Thymus (tissue), 11 donors: ENCODE results near the gene CALM1. TPM values are rescaled to one million over a fixed set of nuclear protein-coding genes. Genes with fewer than 3 reads are reported as not detected.

ENCODE experiments used
- DNase-seq, 9 donors: peaks; one replicate each; pipeline ENCODE4 v3.0.0-alpha.2; 2013; ENCODE audit warnings: low spot score in 9 of 9, low read depth in 6 of 9, missing footprints in 1 of 9
- H3K27ac ChIP-seq, 2 donors: one replicate each; pipeline ENCODE4 v1.5.1; 2013; ENCODE audit warnings: control low read depth in 1 of 2, low read depth in 1 of 2, low read length in 1 of 2, mild to moderate bottlenecking in 1 of 2, moderate library complexity in 1 of 2
- H3K27me3 ChIP-seq, 2 donors: one replicate each; pipeline ENCODE4 v1.5.1; 2013; ENCODE audit warnings: low read length in 1 of 2; ENCODE audit not compliant: control insufficient read depth in 2 of 2, insufficient read depth in 1 of 2
- H3K36me3 ChIP-seq, 2 donors: one replicate each; pipeline ENCODE4 v1.5.1; 2013; ENCODE audit warnings: low read length in 1 of 2, mild to moderate bottlenecking in 1 of 2, moderate library complexity in 1 of 2; ENCODE audit not compliant: control insufficient read depth in 2 of 2, insufficient read depth in 2 of 2
- H3K4me1 ChIP-seq, 2 donors: one replicate each; pipeline ENCODE4 v1.5.1; 2013; ENCODE audit warnings: low read length in 2 of 2; ENCODE audit not compliant: control insufficient read depth in 2 of 2, insufficient read depth in 2 of 2
- H3K4me3 ChIP-seq, 2 donors: one replicate each; pipeline ENCODE4 v1.5.1; 2013; ENCODE audit warnings: low read length in 2 of 2, control low read depth in 1 of 2, mild to moderate bottlenecking in 1 of 2
- H3K9me3 ChIP-seq, 2 donors: one replicate each; pipeline ENCODE4 v1.5.1; 2013; ENCODE audit warnings: low read length in 1 of 2, mild to moderate bottlenecking in 1 of 2; ENCODE audit not compliant: control insufficient read depth in 2 of 2, insufficient read depth in 1 of 2
- WGBS: extraction: QIAGEN DNeasy Blood & Tissue Kit; methylation state at CpG from one replicate; pipeline ENCODE4 v1.1.7; 2013; 5-methylcytosine and 5-hydroxymethylcytosine counted together
- polyA plus RNA-seq: library from polyadenylated mRNA; stranded (reverse); fragments of 200-250 nt; gene quantifications from one replicate; pipeline ENCODE4 v1.2.3, GENCODE V29; 2013
- total RNA-seq: library from RNA; stranded (reverse); fragments of 120-200 nt; gene quantifications from one replicate; pipeline ENCODE4 v1.2.4, GENCODE V29; 2013
- donor health status: healthy.

Gene CALM1
- total and polyA plus RNA-seq, 2 donors = 247 to 302 TPM

- no peak overlapping the region for H3K4me3 ChIP-seq
- no peak for DNase-seq
- no peaks in the 10 kb centered on the region for H3K4me1 ChIP-seq
- WGBS = 92% methylated on average over 7 of the region's 7 CpGs
- H3K9me3 ChIP-seq = no peaks in the 10 kb centered on the region
- H3K27ac ChIP-seq = no peak overlapping the region
- peaks cover 0 to 2% of the 10 kb centered on the region in 2 donors for H3K27me3 ChIP-seq
- no peaks in the 10 kb centered on the region for H3K36me3 ChIP-seq
Observed at GRCh38 chr14:90361865-90362557, 34.8 kb upstream of the CALM1 start.

- Histone ChIP-seq H3K4me3 (no peak overlapping the region), H3K27me3 (peaks cover 0 to 2% of the 10 kb centered on the region in 2 donors), H3K27ac (no peak overlapping the region), H3K36me3 (no peaks in the 10 kb centered on the region), H3K4me1 (no peaks in the 10 kb centered on the region), H3K9me3 (no peaks in the 10 kb centered on the region)
- DNase-seq = no peak
- WGBS = 93% methylated on average over 4 of the region's 4 CpGs
Observed at GRCh38 chr14:90362558-90362896, 34.3 kb upstream of the CALM1 start.

- Histone ChIP-seq H3K4me1 (no peaks in the 10 kb centered on the region), H3K36me3 (no peaks in the 10 kb centered on the region), H3K4me3 (no peak overlapping the region), H3K27me3 (no peaks in the 10 kb centered on the region), H3K27ac (no peak overlapping the region), H3K9me3 (no peaks in the 10 kb centered on the region)
- peak in 1 of 9 donors; percentile 15 for DNase-seq
- WGBS = 89% methylated on average over 1 of the region's 1 CpG
Observed at GRCh38 chr14:90368946-90369721, 27.7 kb upstream of the CALM1 start.

DNA sequence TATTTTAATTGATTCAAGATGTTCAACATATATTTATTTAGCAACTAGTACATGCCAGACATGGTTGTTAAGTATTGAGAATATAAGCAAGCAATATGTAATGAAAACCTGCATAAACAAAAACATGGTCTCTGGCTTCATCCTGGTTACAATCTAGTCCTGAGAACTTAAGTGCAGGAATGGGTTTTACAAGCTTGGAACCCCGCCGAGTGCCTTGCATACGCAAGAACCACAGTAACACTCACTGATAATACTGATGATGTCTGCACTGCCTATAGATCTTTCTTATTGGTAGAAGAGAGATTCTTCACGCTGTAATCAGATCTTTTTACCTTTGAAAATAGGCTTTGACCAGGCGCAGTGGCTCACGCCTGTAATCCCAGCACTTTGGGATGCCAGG, 22.9 kb upstream of the CALM1 start:
- no peaks in the 10 kb centered on the region for H3K9me3 ChIP-seq

DNA sequence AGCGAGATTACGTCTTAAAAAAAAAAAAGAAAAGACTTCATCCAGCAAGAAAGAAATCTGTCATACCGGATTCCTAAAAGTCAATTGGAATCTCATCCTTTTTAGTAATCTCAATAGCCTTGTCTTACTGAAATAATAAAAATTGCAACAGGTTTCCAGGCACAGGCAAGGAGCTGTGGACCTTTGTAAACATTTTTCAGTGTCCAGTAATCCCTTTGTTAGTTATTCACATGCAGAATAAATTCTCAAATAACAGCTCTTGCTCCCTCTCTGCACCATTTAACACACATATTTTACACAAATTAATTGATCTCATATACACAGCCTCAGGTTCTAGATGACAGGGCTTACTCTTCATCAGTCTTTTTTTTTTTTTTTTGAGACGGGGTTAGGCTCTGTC, 22.0 kb upstream of the CALM1 start:
- H3K4me3 ChIP-seq = no peak overlapping the region
- H3K36me3 ChIP-seq = no peaks in the 10 kb centered on the region
- no peaks in the 10 kb centered on the region for H3K9me3 ChIP-seq
- WGBS = 98% methylated on average over 4 of the region's 4 CpGs
- H3K27me3 ChIP-seq = no peaks in the 10 kb centered on the region
- no peak overlapping the region for H3K27ac ChIP-seq
- DNase-seq = no peak
- H3K4me1 ChIP-seq = no peaks in the 10 kb centered on the region

More for the DNA sequence above, 22.9 kb upstream of the CALM1 start:
- Histone ChIP-seq H3K36me3 (no peaks in the 10 kb centered on the region), H3K27ac (no peak overlapping the region), H3K27me3 (no peaks in the 10 kb centered on the region), H3K4me1 (no peaks in the 10 kb centered on the region), H3K4me3 (no peak overlapping the region)
- 75% methylated on average over 6 of the region's 6 CpGs for WGBS
- DNase-seq = no peak

GRCh38 chr14:90375934-90376333, 20.9 kb upstream of the CALM1 start:
- WGBS = 94% methylated on average over 4 of the region's 4 CpGs
- H3K27ac ChIP-seq = no peak overlapping the region
- no peaks in the 10 kb centered on the region for H3K4me1 ChIP-seq
- H3K4me3 ChIP-seq = no peak overlapping the region
- no peak for DNase-seq
- no peaks in the 10 kb centered on the region for H3K36me3 ChIP-seq
- no peaks in the 10 kb centered on the region for H3K9me3 ChIP-seq
- no peaks in the 10 kb centered on the region for H3K27me3 ChIP-seq

GRCh38 chr14:90378249-90378648, 18.6 kb upstream of the CALM1 start:
- no peaks in the 10 kb centered on the region for H3K27me3 ChIP-seq
- H3K36me3 ChIP-seq = no peaks in the 10 kb centered on the region
- no peaks in the 10 kb centered on the region for H3K9me3 ChIP-seq
- H3K4me3 ChIP-seq = no peak overlapping the region
- no peak overlapping the region for H3K27ac ChIP-seq
- WGBS = 93% methylated on average over 6 of the region's 6 CpGs
- no peak for DNase-seq
- peaks cover 4 to 10% of the 10 kb centered on the region in 2 donors for H3K4me1 ChIP-seq

GRCh38 chr14:90379106-90379505, 17.7 kb upstream of the CALM1 start:
- H3K9me3 ChIP-seq = no peaks in the 10 kb centered on the region
- no peaks in the 10 kb centered on the region for H3K36me3 ChIP-seq
- no peaks in the 10 kb centered on the region for H3K27me3 ChIP-seq
- no peak overlapping the region for H3K27ac ChIP-seq
- WGBS = 96% methylated on average over 2 of the region's 2 CpGs
- H3K4me3 ChIP-seq = no peak overlapping the region
- DNase-seq = no peak
- H3K4me1 ChIP-seq = peaks cover 8 to 17% of the 10 kb centered on the region in 2 donors

DNA sequence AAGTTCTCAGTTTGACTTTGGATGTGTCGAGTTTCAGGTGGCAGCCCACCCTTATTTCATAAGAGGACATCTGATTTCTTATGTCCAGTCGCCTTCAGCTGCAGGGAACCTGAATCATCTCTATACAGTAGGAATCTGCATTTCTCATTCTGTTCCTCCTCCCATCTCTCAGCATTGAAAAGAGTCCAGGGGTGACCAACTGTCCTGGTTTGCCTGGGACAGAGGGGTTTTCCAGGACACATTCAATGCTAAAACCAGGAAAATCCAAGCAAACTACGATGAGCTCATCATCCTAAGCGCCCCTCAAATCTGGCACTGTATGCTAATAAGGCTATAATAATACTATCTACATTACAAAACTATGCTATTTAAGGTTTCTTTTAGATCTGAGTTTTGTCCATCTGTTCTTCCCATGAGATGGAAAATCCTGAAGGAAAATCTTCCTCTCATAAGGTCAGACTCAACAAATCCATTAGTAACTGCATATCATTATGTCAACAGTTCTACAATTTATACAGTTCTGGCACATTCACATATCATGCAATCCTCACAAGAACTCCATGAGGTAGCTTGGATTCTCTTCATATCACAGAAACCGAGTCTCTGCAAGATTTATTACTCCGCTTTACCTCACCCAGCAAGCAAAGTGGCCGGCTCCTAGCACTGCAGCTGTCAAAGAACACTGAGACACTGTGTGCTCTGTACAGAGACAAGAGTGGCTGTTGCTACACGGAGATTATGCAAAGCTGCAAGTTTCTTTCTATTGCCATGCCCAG, 15.6 kb upstream of the CALM1 start:
- no peaks in the 10 kb centered on the region for H3K36me3 ChIP-seq
- no peak overlapping the region for H3K4me3 ChIP-seq
- no peaks in the 10 kb centered on the region for H3K9me3 ChIP-seq
- H3K27me3 ChIP-seq = no peaks in the 10 kb centered on the region
- H3K4me1 ChIP-seq = peaks cover 17 to 26% of the 10 kb centered on the region in 2 donors
- DNase-seq = peak in 1 of 9 donors; percentile 26
- 93% methylated on average over 8 of the region's 8 CpGs for WGBS
- H3K27ac ChIP-seq = no peak overlapping the region
